ENCODE results near the gene CTLA4. TPM values are rescaled to one million over a fixed set of nuclear protein-coding genes. Genes with fewer than 3 reads are reported as not detected.

CTLA4 gene
- 10 to 100 TPM; 45.6 to 50.9 TPM for total RNA-seq

- no peaks in the 10 kb centered on the region for H3K27me3 Mint-ChIP-seq
- peaks cover 16% of the 10 kb centered on the region for H3K9me3 Mint-ChIP-seq
- peak; percentile 26 for DNase-seq
- H3K4me1 Mint-ChIP-seq, result peaks cover 63% of the 10 kb centered on the region
- peak within 1 kb of the TSS; percentile 94 for H3K4me3 Mint-ChIP-seq
- H3K27ac Mint-ChIP-seq, result peak within 1 kb of the TSS; percentile 98
- H3K36me3 Mint-ChIP-seq, result peaks cover 65% of the 10 kb centered on the region
Measured at GRCh38 chr2:203867561-203868200, at the start of gene CTLA4. TSS of gene CTLA4 (plus strand) at chr2:203867771. CDS start at chr2:203867943, 172 bp downstream.

GRCh38 chr2:203818656-203819055 lies 48.9 kb upstream of the CTLA4 start:
- H3K36me3 Mint-ChIP-seq, result no peaks in the 10 kb centered on the region
- peaks cover 29% of the 10 kb centered on the region for H3K4me1 Mint-ChIP-seq
- no peak for DNase-seq
- no peak overlapping the region for H3K27ac Mint-ChIP-seq
- no peaks in the 10 kb centered on the region for H3K9me3 Mint-ChIP-seq
- no peaks in the 10 kb centered on the region for H3K27me3 Mint-ChIP-seq
- no peak overlapping the region for H3K4me3 Mint-ChIP-seq

- Mint-ChIP-seq H3K27ac (no peak overlapping the region), H3K4me1 (peaks cover 28% of the 10 kb centered on the region), H3K4me3 (no peak overlapping the region), H3K36me3 (no peaks in the 10 kb centered on the region), H3K9me3 (no peaks in the 10 kb centered on the region), H3K27me3 (no peaks in the 10 kb centered on the region)
- no peak for DNase-seq
Measured at GRCh38 chr2:203819434-203820133, 48.0 kb upstream of the CTLA4 start.

GRCh38 chr2:203820969-203821368 lies 46.6 kb upstream of the CTLA4 start:
- Mint-ChIP-seq H3K4me1 (peaks cover 25% of the 10 kb centered on the region), H3K27me3 (no peaks in the 10 kb centered on the region), H3K4me3 (no peak overlapping the region), H3K9me3 (no peaks in the 10 kb centered on the region), H3K27ac (no peak overlapping the region), H3K36me3 (no peaks in the 10 kb centered on the region)
- DNase-seq, result no peak

GRCh38 chr2:203822240-203822639 lies 45.3 kb upstream of the CTLA4 start:
- Mint-ChIP-seq H3K36me3 (peaks cover 5% of the 10 kb centered on the region), H3K4me1 (peaks cover 21% of the 10 kb centered on the region), H3K27me3 (no peaks in the 10 kb centered on the region), H3K4me3 (no peak overlapping the region), H3K9me3 (no peaks in the 10 kb centered on the region), H3K27ac (no peak overlapping the region)
- DNase-seq, result no peak

GRCh38 chr2:203823173-203823572 lies 44.4 kb upstream of the CTLA4 start:
- Mint-ChIP-seq H3K4me1 (peaks cover 21% of the 10 kb centered on the region), H3K4me3 (no peak overlapping the region), H3K9me3 (peaks cover 3% of the 10 kb centered on the region), H3K27ac (no peak overlapping the region), H3K36me3 (peaks cover 7% of the 10 kb centered on the region), H3K27me3 (no peaks in the 10 kb centered on the region)
- no peak for DNase-seq

GRCh38 chr2:203824057-203824456 lies 43.5 kb upstream of the CTLA4 start:
- peaks cover 21% of the 10 kb centered on the region for H3K4me1 Mint-ChIP-seq
- peaks cover 3% of the 10 kb centered on the region for H3K9me3 Mint-ChIP-seq
- H3K4me3 Mint-ChIP-seq, result no peak overlapping the region
- H3K27ac Mint-ChIP-seq, result peak overlapping the region; percentile 50
- DNase-seq, result no peak
- peaks cover 7% of the 10 kb centered on the region for H3K36me3 Mint-ChIP-seq
- H3K27me3 Mint-ChIP-seq, result no peaks in the 10 kb centered on the region

GRCh38 chr2:203824603-203825002 lies 43.0 kb upstream of the CTLA4 start:
- no peak overlapping the region for H3K4me3 Mint-ChIP-seq
- peaks cover 7% of the 10 kb centered on the region for H3K36me3 Mint-ChIP-seq
- H3K9me3 Mint-ChIP-seq, result peaks cover 3% of the 10 kb centered on the region
- H3K27ac Mint-ChIP-seq, result peak overlapping the region; percentile 16
- peaks cover 22% of the 10 kb centered on the region for H3K4me1 Mint-ChIP-seq
- DNase-seq, result no peak
- H3K27me3 Mint-ChIP-seq, result no peaks in the 10 kb centered on the region

GRCh38 chr2:203826704-203827103 lies 40.9 kb upstream of the CTLA4 start:
- peaks cover 3% of the 10 kb centered on the region for H3K9me3 Mint-ChIP-seq
- H3K27ac Mint-ChIP-seq, result no peak overlapping the region
- H3K4me1 Mint-ChIP-seq, result peaks cover 34% of the 10 kb centered on the region
- no peaks in the 10 kb centered on the region for H3K27me3 Mint-ChIP-seq
- DNase-seq, result no peak
- H3K36me3 Mint-ChIP-seq, result peaks cover 7% of the 10 kb centered on the region
- no peak overlapping the region for H3K4me3 Mint-ChIP-seq

GRCh38 chr2:203830304-203831055 lies 37.1 kb upstream of the CTLA4 start:
- H3K27ac Mint-ChIP-seq, result peak overlapping the region; percentile 90

GRCh38 chr2:203835420-203835819 lies 32.2 kb upstream of the CTLA4 start:
- Mint-ChIP-seq H3K4me1 (peaks cover 7% of the 10 kb centered on the region), H3K36me3 (no peaks in the 10 kb centered on the region), H3K4me3 (no peak overlapping the region), H3K27ac (no peak overlapping the region), H3K9me3 (no peaks in the 10 kb centered on the region), H3K27me3 (peaks cover 3% of the 10 kb centered on the region)
- no peak for DNase-seq

More at GRCh38 chr2:203830304-203831055, 37.1 kb upstream of the CTLA4 start:
- H3K9me3 Mint-ChIP-seq, result peaks cover 3% of the 10 kb centered on the region
- no peak overlapping the region for H3K4me3 Mint-ChIP-seq
- H3K36me3 Mint-ChIP-seq, result peaks cover 7% of the 10 kb centered on the region
- no peaks in the 10 kb centered on the region for H3K27me3 Mint-ChIP-seq
- H3K4me1 Mint-ChIP-seq, result peaks cover 15% of the 10 kb centered on the region
- DNase-seq, result peak; percentile 50

- DNase-seq, result no peak
- H3K9me3 Mint-ChIP-seq, result no peaks in the 10 kb centered on the region
- H3K4me3 Mint-ChIP-seq, result no peak overlapping the region
Measured at GRCh38 chr2:203835892-203836800, 31.4 kb upstream of the CTLA4 start.

GRCh38 chr2:203840655-203841205 lies 26.8 kb upstream of the CTLA4 start:
- H3K9me3 Mint-ChIP-seq, result no peaks in the 10 kb centered on the region
- H3K4me1 Mint-ChIP-seq, result peaks cover 20% of the 10 kb centered on the region
- H3K27ac Mint-ChIP-seq, result no peak overlapping the region
- H3K4me3 Mint-ChIP-seq, result no peak overlapping the region
- no peak for DNase-seq
- no peaks in the 10 kb centered on the region for H3K36me3 Mint-ChIP-seq
- H3K27me3 Mint-ChIP-seq, result peaks cover 3% of the 10 kb centered on the region

More at GRCh38 chr2:203835892-203836800, 31.4 kb upstream of the CTLA4 start:
- Mint-ChIP-seq H3K4me1 (peaks cover 7% of the 10 kb centered on the region), H3K27ac (no peak overlapping the region), H3K36me3 (no peaks in the 10 kb centered on the region), H3K27me3 (peaks cover 3% of the 10 kb centered on the region)

GRCh38 chr2:203841654-203842053 lies 25.9 kb upstream of the CTLA4 start:
- Mint-ChIP-seq H3K4me3 (no peak overlapping the region), H3K4me1 (peaks cover 20% of the 10 kb centered on the region), H3K27me3 (peaks cover 3% of the 10 kb centered on the region), H3K9me3 (no peaks in the 10 kb centered on the region), H3K36me3 (no peaks in the 10 kb centered on the region), H3K27ac (no peak overlapping the region)
- no peak for DNase-seq

All from activated naive CD8-positive, alpha-beta T cell treated with anti-CD3 and anti-CD28 coated beads for 36 hours (primary cell).